Endometrial microvascular endothelial cells (primary cell): ENCODE measurements around the gene C12orf76. TPM values are rescaled to one million over a fixed set of nuclear protein-coding genes. Genes with fewer than 3 reads are reported as not detected.
"Not testable (repeated sequence)": the region's sequence is repeated elsewhere in the genome, so short reads cannot be mapped to it uniquely, and the experiment has no call there.

Source experiments
- in situ Hi-C: cut with HindIII; loops from 2 replicates; pipeline ENCODE4 v1.10.0; 2017; ENCODE audit warnings: low sequenced_read_pairs, low pct_unique_long_range_greater_than_20kb; ENCODE audit errors: inconsistent ontology term
- total RNA-seq: library from RNA; depleted of rRNA; stranded (reverse); fragments of >200 nt; gene quantifications from one replicate; pipeline ENCODE4 v1.2.3, GENCODE V29; 2015; ENCODE audit errors: inconsistent ontology term

The C12orf76 gene
- 8.5 TPM for total RNA-seq

DNA sequence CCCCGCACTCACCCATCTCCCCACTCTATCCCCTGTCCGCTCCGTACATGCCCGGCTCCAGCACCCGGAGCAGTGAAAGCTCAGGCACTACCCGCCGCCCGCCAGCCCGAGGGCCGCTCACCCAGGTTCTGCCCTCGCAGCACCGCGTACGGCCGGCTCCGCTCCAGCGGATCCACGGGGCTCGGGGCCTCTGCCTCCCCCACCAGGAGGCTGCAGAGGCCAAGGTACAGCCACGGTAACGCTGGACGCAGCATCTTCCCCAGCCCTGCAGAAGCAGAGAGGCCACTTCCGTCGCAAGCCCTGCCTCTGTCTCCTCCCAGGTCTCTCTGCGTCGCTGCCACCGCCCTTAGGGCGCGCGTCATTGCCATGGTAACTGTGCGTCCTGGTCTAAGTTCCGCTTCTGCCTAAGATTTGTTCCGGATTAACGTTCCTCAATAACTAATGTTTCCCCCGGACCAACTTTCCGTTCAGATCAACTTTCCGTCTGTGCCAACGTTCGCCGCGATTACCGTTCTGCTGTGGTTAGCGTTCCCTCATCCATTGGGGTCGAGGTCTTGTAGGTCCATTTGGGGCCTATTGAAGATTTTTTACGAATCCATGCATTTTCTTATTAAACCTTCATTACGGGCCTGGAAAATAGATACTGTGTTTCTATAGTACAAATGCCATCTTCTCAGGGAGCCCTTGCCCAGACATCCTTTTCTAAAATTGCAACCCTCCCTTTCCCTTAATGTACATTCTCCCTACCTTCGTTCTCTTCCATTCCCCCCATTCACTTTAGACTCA, at the start of gene C12orf76:
Gene C12orf76, minus strand, starts transcription at position 281 of the 786 bp plus-strand sequence. Its CDS starts 27 bp downstream, at position 254.
- in situ Hi-C loops = no loop called here

DNA sequence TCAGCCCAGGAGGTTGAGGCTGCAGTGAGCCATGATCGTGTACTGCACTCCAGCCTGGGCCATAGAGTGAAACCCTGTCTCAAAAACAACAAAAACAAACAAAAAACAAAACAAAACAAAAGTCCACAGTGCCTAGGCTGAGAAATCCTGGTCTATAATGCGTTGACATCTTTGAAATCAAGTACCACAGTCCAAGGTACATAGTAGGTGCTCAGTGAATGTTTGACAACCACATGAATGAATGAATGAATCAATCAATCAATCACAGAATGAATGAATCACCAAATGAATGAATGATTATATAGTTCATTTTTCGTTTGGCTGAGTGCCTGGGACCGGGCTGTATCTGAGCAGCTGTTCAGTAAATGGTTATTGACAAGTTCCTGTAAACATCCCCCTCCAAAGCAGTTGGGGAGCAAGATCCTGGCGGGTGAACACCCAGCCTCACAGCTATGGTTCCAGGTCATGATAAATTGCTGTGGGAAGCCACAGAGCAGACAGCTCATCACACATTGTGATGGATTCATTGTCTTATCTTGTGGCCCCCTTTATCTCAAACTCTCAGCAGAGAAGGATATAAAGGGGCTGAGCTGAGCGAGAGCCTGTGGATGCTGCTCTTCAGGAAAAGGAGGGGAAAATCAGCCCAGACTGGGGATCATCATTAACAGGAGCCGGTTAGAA, 45.4 kb upstream of the C12orf76 start:
- in situ Hi-C loops = no loop called here

DNA sequence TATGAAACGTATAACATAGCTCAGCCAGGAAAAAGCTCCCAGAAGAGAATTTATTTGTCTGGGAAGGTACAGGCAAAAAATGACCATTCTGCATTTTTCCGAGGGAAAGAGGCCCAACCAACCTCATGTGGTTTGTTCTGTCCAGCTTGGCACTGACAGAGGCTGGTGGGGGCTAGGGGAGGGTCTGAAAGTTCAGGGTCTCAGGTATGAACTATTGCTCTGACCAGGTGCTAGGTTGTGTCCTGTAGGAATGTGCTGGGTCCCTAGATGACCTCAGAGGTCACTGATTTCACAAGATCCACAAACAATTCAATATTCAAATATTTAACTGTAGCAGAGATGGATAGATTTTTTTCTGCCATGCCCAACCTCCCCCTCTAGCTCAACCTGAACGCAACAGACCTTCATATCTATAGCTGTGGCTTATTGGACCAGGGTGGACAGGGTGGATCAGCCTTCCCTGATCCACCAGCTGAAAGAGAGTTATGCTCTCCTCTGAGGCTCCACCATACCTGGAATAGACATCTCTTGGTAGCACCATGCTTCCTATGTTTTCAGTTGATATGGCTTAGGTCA, 42.9 kb upstream of the C12orf76 start:
- in situ Hi-C loops = no loop called here

DNA sequence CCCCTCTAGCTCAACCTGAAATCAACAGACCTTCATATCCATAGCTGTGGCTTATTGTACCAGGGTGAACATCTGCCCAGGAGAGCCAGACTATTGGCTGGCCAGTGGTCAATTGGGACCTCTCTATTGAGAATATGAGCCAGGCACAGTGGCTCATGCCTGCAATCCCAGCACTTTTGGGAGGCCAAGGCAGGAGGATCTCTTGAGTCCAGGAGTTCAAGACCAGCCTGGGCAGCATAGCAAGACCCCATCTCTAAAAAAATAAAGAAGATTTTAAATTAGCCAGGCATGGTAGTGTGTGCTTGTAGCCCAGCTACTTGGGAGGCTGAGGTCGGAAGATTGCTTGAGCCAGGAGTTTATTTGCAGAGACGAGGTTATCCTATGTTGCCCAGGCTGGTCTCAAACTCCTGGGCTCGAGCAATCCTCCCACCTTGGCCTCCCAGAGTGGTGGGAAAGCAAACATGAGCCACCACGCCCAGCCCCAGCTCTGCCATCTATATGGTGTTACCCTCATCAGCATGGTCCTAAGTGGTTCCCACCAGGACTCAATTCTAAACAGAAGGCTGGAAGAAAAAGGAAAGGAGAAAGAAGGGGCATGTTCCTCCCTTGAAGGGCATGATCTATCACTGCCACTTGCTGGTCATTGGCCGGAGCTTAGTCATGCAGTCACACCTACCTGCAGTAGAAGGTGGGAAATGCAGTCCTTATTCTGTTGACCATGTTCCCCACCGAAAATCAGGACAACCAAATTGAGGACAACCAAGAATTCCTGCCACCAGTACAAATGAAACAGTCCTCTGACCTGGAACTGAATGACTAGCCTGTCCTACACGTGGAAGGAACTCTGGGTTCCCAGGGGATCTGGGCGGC, 42.2 kb upstream of the C12orf76 start:
- in situ Hi-C loops = no loop called here

- in situ Hi-C loops = no loop called here
These were observed 40.6 kb upstream of the C12orf76 start for GRCh38 chr12:110088936-110089335.

DNA sequence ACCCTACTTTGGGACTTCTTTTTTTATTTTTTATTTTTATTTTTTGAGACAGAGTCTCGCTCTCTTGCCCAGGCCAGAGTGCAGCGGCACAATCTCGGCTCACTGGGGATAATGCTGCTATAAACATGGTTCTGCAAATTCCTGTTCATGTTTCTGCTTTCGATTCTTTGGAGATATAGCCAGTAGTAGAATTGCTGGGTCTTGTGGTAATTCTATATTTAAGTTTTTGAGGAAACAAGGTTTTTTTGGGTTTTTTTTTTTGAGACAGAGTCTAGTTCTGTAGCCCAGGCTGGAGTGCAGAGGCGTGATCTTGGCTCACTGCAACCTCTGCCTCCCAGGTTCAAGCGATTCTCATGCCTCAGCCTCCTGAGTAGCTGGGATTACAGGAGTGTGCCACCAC, 39.9 kb upstream of the C12orf76 start:
- in situ Hi-C loops = not testable (repeated sequence)

DNA sequence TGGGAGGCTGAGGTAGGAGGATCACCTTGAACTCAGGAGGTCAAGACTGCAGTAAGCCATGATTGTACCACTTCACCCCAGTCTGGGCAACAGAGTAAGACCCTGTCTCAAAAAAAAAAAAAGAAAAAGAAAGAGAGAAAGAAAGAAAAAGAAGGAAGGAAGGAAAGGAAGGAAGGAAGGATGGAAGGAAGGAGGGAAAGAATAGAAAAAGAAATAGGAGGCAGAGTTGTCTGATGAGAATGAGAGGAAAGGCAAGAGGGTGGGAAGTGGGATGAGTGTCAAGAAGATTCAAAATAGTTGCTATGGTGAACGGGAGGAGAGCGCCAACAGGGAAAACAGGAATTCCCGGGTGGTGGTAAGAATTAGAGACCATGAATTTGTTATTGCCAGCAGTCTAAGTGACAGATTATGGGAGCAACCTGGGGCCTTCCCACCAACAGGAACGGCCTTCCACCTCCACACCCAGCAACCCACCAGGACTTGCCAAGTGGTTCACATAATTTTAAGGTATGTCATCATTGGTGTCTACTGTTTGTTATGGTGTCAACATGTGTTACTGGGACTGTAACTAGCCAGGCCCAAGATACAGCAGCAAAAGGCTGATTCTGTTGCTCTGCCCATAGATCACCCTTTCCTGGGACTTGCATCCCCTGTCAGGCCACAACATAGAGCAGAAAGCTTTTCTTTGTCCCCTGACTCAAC, 36.1 kb upstream of the C12orf76 start:
- in situ Hi-C loops = no loop called here

DNA sequence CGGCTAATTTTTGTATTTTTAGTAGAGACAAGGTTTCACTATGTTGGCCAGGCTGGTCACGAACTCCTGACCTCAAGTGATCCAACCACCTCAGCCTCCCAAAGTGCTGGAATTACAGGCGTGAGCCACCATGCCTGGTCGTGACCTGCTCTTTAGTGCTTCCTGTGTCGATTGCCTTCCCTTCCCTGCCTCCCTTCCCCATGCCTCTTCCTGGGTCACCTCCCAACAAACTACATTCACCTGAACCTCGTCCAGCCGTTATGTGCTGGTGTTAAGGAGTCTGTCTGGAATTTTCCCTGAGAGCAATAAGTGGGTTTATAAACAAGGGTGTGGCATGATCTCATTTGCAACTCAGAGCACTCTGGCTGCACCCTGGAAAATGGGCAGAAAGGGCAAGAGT, 32.1 kb upstream of the C12orf76 start:
- in situ Hi-C loops = no loop called here

DNA sequence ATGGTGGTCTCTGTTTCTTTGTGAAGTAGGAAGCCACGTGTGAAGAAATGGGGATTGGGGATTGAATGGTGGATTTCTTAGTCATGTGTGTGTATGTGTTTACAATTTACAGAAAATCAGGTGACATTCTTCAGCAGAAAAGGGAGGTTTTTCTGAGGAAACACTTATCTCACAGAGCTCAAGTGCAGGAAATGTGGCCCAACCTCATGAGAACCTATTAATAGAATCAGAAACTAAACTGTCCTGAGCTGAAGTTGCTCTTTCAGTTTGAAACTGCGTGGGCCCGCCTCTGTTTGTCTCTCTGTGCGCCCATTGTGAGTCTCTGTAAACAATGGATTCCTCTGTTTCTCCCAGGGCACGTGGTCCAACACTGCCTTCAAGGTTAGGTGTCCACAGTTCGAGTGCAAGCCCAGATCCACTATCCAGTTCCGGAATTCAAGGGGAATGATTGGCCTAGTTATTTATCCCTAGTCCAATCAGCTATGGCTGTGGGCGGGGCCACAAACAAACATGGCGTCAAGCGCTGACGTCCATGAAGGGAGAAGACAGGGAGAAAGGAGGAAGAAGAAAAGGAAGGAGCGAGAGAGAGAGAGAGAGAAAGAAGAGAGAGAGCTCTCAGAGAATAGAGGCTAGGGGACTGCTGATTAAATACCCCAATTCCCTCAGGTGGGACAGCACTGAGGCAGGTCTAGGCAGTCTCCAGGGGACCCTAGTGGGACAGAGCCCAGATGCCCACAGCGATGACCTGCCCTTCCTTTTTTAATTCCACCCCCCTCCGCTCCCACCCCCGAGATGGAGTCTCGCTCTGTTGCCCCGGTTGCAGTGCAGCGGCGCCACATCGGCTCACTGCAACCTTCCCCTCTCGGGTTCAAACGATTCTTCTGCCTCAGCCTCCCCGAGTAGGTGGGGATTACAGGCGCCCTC, 31.4 kb upstream of the C12orf76 start:
- in situ Hi-C loops = no loop called here

GRCh38 chr12:110077800-110078199, 29.5 kb upstream of the C12orf76 start:
- in situ Hi-C loops = no loop called here

GRCh38 chr12:110075880-110076279, 27.6 kb upstream of the C12orf76 start:
- in situ Hi-C loops = no loop called here

DNA sequence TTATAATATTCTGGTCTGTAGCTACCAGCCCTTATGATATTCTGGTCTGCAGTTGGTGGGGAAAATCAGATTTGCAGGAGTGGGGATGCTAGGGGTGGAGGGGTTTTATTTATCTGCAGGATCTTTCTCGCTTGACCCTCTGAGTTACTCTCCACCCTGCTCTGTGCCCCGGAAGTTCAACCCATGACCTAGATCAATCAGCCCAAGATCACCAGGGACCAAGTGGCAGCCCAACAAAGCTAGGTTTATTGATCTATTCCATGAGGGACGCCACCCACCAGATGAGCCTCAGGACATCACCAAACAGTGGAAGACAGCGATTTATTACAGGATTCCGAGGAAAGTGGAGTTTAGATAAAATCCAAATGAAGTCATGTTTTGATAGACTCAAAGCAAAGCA, 25.8 kb upstream of the C12orf76 start:
- in situ Hi-C loops = no loop called here

GRCh38 chr12:110073049-110073831, 24.9 kb upstream of the C12orf76 start:
- in situ Hi-C loops = no loop called here

DNA sequence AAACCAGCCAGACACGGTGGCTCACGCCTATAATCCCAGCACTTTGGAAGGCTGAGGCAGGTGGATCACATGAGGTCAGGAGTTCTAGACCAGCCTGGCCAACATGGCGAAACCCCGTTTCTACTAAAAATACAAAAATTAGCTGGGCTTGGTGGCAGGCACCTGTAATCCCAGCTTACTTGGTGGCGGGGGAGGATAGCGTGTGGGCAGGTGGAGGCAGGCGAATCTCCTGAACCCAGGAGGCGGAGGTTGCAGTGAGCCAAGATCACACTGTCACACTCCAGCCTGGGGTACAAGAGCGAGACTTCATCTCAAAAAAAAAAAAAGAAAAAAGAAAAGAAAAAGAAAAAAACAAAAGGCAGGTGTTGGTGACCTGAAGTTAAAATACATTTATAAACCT, 24.3 kb upstream of the C12orf76 start:
- in situ Hi-C loops = not testable (repeated sequence)

DNA sequence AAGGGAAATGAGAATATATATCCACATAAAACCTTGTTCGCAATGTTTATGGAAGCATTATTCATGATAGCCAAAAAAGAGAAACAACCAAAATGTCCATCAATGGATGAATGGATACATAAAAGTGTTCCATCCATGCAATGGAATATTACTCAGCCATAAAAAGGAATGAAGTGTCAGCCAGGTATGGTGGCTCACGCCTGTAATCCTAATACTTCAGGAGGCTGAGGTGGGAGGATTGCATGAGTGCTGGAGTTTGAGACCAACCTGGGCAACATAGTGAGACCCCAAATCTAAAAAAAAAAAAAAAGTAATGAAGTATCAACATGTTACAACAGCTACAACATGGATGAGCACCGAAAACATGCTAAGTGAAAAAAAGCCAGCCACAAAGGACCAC, 23.6 kb upstream of the C12orf76 start:
- in situ Hi-C loops = no loop called here

DNA sequence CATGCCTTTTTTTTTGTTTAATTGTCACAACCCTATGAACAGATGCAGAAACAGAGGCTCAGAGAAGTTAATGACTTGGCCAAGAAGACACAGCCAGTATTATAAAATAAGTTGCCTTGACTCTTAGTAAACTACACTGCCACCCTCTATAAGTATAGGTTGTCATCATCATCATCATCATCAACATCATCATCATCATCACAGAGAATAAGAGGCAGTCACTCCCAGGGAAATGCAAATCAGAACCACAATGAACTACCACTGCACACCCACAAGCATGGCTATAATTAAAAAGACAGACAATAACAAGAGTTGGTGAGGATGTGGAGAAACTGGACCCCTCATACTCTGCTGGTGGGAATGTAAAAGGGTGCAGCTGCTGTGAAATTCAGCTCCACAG, 23.2 kb upstream of the C12orf76 start:
- in situ Hi-C loops = no loop called here

DNA sequence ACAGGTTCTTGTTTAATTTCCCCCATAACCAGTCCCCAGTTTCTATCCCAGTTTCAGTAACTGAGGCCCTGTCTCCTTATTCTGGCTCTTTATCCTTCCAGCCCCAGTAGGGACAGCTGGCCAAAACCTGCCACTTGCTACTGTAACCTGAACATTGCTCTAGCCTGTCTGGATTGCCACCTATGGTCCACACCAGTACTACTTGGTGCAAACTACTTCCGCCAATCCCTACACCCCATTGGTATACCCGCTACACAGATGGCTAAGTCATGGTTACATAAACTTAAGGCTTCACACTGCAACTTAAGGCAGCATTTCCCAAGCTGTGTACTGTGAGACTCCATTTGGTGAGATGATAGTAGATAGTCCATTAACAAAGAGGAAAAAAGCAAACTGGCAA, 20.3 kb upstream of the C12orf76 start:
- in situ Hi-C loops = no loop called here
